ENCODE measurements around the gene PAPPA2.

The PAPPA2 gene

GRCh38 chr1:176893625-176894352 is 430.8 kb downstream of the PAPPA2 start:
- 75 to 86% methylated on average over 2 of the region's 7 CpGs for WGBS, 2 experiments (ENCODE audit: insufficient coverage in 2 of 2)
- Histone ChIP-seq H3K4me3 (ENCODE audit: extremely low read depth, insufficient read depth, low read length, poor library complexity, severe bottlenecking) (no peak overlapping the region), H3K27ac (ENCODE audit: low read depth, low read length, severe bottlenecking) (no peak overlapping the region), H3K4me1 (ENCODE audit: control insufficient read depth, insufficient read depth, low read length, poor library complexity, severe bottlenecking) (no peaks in the 10 kb centered on the region), H3K36me3 (ENCODE audit: control insufficient read depth, insufficient read depth, low read length) (no peaks in the 10 kb centered on the region), H3K9me3 (ENCODE audit: control insufficient read depth, low read length) (no peaks in the 10 kb centered on the region)

DNA sequence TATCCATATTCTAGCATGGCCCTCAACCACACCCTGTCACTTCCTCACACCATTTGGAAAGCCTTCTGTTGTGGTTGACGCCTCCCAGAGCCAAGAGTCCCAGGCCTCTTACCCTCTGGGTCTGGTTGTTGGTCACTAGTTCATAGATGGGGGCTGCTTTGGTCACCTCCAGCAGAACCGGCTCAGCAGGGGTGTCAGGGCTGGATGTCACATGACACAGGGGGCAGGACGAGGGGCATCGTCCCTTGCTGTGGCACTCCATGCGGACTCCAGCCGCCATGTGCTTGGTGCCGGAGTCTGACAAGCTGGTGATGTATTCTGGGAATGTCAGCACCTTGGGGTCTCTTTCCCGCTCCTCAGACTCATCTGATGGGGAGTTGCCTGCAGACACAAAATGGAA is 431.5 kb downstream of the PAPPA2 start:
- H3K9me3 ChIP-seq (ENCODE audit: control insufficient read depth, low read length), result no peaks in the 10 kb centered on the region
- WGBS, 2 experiments (ENCODE audit: insufficient coverage in 2 of 2), result 60 to 97% methylated on average over 1 to 7 of the region's 8 CpGs

More for the DNA sequence above, 431.5 kb downstream of the PAPPA2 start:
- Histone ChIP-seq H3K4me1 (ENCODE audit: control insufficient read depth, insufficient read depth, low read length, poor library complexity, severe bottlenecking) (no peaks in the 10 kb centered on the region), H3K36me3 (ENCODE audit: control insufficient read depth, insufficient read depth, low read length) (no peaks in the 10 kb centered on the region), H3K27ac (ENCODE audit: low read depth, low read length, severe bottlenecking) (no peak overlapping the region), H3K4me3 (ENCODE audit: extremely low read depth, insufficient read depth, low read length, poor library complexity, severe bottlenecking) (no peak overlapping the region)

All from mesodermal cell (in vitro differentiated cells).